Measurements from ENCODE around the gene LARGE1.

LARGE1 gene

DNA sequence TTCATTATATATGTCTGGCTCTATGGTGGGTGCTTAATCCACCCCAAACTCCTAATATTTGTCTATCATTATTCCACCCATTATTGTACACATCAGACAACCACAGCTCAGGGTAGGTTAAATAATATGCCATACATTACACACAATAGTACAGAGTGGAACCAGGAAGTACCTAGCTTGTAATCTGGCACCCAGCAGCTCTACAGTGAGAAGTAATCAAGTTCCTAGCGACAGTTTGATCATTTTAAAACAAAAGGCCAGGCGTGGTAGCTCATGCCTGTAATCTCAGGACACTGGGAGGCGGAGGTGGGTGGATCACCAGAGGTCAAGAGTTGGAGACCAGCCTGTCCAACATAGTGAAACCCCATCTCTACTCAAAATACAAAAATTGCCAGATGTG is 141.0 kb downstream of the LARGE1 start:
- no peak for DNase-seq (ENCODE audit: low read depth)
- no peak overlapping the region for H3K4me3 ChIP-seq (ENCODE audit: low read length)
- no peak for TF ChIP-seq CTCF (IDR thresholded peaks at IDR 0.05; ENCODE audit: insufficient read depth, low read depth, low read length, missing control alignments)

- TF ChIP-seq CTCF (IDR thresholded peaks at IDR 0.05; ENCODE audit: insufficient read depth, low read depth, low read length, missing control alignments): no peak
- no peak for DNase-seq (ENCODE audit: low read depth)
- no peak overlapping the region for H3K4me3 ChIP-seq (ENCODE audit: low read length)
Observed at GRCh38 chr22:33776491-33776890, 143.8 kb downstream of the LARGE1 start.

DNA sequence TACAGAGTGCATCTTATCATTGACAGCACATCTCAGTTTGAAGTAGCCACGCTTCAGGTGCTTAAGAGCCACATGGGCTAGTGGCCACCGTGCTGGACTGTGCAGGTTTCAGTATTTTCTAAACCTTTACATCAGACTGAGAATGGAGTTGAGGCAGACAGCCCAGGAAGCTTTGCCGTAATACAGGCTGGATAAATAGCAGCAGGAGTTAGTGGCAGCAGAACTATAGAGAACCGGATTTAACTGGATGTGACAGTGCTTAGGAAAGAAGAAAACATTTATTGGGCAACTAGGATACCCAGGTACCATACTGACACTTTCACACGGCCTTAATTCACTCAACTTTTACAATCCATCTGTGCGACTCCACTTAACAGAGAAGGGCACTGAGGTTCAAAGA is 145.5 kb downstream of the LARGE1 start:
- no peak overlapping the region for H3K4me3 ChIP-seq (ENCODE audit: low read length)
- TF ChIP-seq CTCF (IDR thresholded peaks at IDR 0.05; ENCODE audit: insufficient read depth, low read depth, low read length, missing control alignments): no peak
- no peak for DNase-seq (ENCODE audit: low read depth)

- no peak for TF ChIP-seq CTCF (IDR thresholded peaks at IDR 0.05; ENCODE audit: insufficient read depth, low read depth, low read length, missing control alignments)
- no peak overlapping the region for H3K4me3 ChIP-seq (ENCODE audit: low read length)
- no peak for DNase-seq (ENCODE audit: low read depth)
Observed at GRCh38 chr22:33772745-33773144, 147.5 kb downstream of the LARGE1 start.

GRCh38 chr22:33771136-33771535 is 149.1 kb downstream of the LARGE1 start:
- no peak for TF ChIP-seq CTCF (IDR thresholded peaks at IDR 0.05; ENCODE audit: insufficient read depth, low read depth, low read length, missing control alignments)
- no peak for DNase-seq (ENCODE audit: low read depth)
- H3K4me3 ChIP-seq (ENCODE audit: low read length): no peak overlapping the region

GRCh38 chr22:33770723-33771122 is 149.6 kb downstream of the LARGE1 start:
- DNase-seq (ENCODE audit: low read depth): no peak
- H3K4me3 ChIP-seq (ENCODE audit: low read length): no peak overlapping the region
- TF ChIP-seq CTCF (IDR thresholded peaks at IDR 0.05; ENCODE audit: insufficient read depth, low read depth, low read length, missing control alignments): no peak

DNA sequence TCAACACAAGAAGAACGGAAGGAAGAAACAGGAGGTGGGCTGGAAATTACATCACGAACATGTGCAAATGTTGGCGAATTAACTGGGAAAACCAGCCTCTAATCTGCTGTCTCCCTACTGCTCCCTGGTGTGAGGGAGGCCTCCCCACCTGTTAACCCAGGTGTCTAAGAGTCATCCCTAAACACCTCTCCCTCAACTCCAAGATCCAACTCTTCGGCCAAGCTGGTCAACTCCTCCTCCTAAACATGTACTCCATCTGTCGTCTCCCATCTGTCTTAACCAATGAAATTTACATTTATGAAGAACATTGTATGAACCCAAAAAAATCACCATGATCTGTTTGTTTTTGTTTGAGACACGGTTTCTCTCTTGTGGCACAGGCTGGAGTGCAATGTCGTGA is 154.2 kb downstream of the LARGE1 start:
- no peak for DNase-seq (ENCODE audit: low read depth)

More for the DNA sequence above, 154.2 kb downstream of the LARGE1 start:
- no peak for TF ChIP-seq CTCF (IDR thresholded peaks at IDR 0.05; ENCODE audit: insufficient read depth, low read depth, low read length, missing control alignments)
- H3K4me3 ChIP-seq (ENCODE audit: low read length): no peak overlapping the region

Measured in epithelial cell of esophagus (primary cell).